HG02870 (cell line): ENCODE results near the gene SLC25A25.

Experiments used
- ATAC-seq: cut with Tn5 transposase; IDR thresholded peaks from one replicate; pipeline ENCODE4 v1.9.1; 2021; ENCODE audit warnings: mild to moderate bottlenecking, moderate library complexity; ENCODE audit not compliant: unreplicated experiment

SLC25A25 gene

DNA sequence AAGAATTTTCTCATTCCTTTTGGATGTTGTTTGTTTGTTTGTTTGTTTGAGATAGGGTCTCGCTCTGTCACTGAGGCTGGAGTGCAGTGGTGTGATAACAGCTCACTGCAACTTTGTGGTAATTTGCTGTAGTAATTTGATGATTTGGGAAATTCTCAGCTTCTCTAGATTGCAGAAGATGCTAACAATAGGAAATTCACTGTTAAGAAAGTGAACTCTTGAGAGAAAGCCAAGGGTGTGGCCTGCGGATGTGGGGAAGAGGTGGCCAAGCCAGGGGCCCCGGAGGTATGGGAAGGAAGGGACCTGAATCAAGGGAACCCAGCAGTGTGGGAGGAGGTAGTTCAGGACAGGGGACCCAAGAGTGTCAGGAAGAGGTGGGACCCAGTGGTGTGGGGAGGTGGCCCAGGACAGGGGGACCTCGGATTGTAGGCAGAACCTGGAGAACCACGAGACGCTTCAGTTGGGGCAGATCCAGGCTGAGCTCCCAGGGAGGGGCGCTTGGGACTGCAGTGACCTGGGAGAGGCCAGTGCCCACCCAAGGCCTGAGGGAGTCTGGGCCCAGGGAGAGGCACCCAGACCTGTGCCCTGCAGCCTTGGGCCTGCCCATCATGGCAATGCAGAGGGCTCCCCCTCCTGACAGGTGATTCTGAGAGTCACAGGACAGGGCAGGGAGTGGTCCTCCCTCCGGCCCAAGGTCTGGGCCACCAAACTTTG is 75.7 kb downstream of the SLC25A25 start:
- ATAC-seq = no peak

DNA sequence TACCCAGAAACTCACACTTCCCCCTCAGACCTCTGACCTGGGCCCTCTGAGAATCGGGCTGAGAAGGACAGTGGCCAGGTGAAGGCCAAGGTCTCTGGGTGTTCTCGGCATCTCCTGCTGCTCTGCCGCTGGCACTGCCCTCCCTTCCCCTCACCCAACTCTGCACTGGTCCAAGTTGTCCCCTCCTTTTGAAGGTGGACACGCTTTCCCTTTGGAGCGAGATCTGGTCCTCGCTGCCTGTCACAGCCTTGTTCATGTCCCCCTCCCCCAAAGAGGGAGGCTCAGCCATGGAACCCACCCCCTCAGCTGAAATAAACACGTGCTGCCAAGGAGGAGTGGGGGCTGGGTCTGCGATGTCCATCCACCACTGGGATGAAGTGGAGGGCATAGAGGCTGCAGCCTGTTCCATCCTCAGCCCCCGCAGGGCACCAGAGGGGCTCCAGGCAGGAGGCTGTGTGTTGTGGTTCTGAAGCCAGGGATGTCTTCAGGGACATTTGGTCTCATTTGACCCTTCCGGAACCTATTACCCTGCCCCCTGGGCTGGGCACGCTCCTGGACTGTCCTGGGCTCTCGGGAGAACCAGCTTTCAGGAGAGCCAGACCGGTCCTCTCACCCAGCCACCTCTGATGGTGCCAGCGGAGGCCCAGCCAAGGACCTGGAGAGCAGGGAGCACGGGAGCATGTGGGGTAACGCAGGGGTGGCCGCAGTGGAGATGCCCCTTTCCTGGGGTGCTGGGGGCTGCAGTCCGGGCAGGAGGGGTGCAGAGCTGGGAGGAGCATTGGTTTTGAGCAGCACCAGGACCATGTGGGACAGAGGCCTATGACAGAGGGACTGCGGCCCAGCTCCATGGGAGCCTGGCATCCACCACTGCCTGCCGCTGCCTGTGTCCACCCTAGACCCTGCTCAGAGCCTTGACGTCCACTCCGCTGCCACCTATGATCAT is 76.5 kb downstream of the SLC25A25 start:
- ATAC-seq = no peak

DNA sequence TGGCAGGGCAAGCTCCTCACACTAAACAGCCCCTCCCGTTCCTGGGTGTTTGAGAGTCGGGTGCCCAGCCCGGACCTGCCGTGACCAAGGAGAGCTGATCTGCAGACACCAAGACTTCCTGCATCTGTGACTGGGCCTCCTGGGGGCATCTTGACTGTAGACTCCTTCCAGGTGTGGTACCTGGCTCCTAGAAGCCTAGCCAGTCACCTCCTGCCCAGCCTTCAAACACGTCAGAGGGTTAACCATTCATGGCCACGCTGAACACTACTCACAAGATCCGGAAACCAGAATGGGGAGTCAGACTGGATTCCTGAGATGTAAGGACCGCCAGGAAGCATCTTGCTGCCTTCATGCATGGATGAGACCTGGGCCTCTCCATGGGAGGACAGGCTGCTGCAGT is 77.5 kb downstream of the SLC25A25 start:
- no peak for ATAC-seq

DNA sequence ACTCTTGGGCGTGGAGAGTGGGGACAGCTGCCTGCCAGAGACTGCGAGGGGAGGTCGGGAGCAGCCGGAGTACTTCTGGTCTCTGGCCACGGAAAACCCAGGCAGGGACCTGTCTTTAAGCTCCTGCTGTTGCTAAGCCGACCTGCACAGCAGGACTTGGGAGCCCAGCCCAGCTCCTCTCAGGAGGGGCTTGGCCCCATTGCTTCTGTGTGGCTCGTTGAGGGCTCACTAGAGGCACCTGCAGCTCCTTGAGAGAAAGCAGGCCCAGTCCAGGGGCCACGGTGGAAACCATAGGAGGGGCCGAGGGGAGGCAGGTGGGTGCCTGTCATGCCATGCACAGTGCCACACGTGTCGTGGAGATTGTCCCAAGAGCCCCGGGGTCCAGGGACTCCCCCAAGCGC is 77.9 kb downstream of the SLC25A25 start:
- ATAC-seq = no peak

DNA sequence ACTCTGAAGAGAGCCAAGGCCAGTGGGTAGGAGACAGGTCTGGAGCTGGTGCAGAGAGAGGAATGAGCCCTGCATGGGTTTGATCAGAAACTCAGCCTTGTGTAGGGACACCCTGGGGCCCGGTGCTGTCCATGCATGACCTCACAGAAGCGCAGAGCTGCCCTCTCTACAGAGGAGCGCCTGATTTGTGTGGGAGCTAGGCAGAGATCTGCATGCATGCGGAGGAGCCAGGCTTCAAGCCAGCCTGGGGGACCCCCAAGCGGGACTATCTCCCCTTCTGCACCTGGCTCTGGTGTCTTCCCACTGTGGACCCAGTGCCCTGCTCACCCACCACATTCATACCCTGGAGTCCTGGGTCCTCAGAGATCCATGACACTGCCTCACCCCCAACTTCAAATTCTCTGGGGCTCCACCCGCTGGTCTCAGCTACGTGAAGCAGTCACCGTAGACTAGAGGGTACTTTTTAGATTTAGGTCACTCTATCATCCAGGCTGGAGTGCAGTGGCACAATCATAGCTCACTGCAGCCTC is 78.6 kb downstream of the SLC25A25 start:
- no peak for ATAC-seq

DNA sequence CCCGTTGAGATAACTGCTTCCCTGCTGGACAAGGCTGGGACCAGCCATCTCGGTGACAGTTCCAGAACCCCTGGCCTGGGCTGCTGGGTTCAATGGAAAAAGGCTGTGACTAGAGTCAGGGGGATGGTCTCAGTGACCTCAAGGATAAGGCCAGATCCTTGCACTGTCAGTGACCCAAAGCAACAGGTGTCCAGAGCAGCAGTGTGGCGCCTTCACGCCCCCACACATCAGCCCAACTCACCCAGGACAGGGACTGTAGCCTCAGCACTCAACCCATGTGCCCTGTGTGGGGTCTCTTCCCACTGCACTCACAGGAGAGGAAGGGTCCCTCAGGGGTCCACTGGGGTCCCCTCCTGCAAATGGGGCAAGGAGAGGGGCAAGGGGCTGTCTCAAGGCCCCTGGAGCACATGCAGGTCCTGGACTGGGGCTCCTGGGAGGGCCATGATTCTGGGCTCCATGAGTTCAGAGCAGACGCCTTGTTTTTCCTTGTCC is 80.5 kb downstream of the SLC25A25 start:
- ATAC-seq = no peak

DNA sequence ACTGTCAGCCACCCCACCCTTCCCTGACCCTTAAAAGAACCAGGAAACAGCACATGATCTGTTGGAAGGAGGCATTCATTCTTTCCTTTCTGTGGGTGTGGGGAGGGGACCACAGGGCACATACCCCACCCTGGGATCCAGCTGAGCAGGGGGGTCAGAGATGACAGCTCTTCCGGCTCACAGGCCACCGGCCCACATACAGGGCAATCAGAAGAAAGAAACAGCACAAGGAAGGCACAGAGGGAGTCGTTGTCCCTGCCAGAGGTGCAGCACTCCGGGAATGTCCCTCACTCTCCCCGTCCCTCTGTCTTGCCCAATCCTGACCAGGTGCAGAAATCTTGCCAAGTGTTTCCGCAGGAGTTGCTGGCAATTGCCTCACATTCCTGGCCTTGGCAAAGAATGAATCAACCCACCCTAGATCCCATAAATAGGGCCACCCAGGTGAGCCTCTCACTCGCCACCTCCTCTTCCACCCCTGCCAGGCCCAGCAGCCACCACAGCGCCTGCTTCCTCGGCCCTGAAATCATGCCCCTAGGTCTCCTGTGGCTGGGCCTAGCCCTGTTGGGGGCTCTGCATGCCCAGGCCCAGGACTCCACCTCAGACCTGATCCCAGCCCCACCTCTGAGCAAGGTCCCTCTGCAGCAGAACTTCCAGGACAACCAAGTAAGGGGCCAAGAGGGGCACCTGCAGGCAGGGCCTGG is 81.1 kb downstream of the SLC25A25 start, which contains the start of gene LCN2:
Gene LCN2 (plus strand): TSS at position 453 of the 701 bp plus-strand sequence. CDS start 73 bp downstream, at position 526.
- no peak for ATAC-seq

DNA sequence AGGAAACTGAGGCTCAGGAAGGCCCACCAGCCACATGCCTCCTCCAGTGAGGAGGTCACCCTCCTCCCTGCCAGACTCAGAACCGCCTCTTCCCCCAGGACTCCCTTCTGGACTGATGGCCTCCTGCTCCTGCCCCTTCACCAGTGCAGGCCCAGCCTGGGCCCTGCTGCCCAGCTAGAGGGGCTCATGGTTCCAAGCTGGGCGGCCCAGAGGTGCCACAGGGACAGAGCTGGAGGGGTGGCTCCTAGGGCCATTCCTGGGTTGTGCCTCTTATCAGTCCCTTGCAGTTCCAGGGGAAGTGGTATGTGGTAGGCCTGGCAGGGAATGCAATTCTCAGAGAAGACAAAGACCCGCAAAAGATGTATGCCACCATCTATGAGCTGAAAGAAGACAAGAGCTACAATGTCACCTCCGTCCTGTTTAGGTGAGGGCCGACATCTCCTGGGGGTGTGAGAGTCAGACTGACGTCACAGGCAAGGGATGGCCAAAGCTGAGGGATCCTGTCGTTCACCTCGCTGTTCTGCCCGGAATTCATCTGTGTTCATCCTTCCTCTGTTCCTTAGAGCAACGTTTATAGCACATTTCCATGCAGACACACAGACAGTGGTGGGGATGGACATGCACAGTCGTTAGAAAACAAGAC is 82.0 kb downstream of the SLC25A25 start:
- no peak for ATAC-seq

DNA sequence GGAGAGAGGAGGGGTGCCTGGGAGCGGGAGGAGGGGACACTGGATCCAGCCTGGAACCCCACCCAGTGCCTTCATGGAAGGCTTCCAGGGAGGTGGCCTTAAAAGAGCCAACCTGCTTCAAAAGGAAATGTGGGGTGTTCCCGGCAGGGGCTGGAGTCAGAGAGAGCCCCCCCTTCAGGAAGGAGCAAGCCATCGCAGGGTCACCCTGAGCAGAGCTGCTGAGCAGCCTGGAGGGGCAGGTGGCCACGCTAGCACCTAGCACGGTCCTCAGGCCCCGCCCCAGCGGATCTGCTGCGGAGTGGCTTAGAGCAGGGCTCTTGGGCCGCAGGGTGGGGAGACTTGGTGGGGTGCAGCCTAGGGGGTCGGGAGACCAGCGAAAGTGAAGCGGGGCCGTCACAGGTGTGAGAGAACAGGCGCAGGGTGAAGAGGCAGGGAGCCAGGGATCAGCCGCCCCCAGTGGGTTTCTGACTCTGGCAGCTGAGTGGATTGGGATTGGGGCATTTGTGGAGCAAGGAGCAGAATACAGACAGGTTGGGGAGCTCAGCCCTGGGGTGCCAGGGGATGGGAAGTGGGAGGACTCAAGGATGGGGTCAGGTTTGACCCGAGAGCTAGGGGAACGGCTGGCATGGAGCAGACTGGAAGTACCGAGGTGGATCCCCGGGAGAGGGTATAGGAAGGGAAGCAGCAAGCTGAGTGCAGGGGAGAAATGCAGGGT is 82.7 kb downstream of the SLC25A25 start:
- ATAC-seq = no peak

DNA sequence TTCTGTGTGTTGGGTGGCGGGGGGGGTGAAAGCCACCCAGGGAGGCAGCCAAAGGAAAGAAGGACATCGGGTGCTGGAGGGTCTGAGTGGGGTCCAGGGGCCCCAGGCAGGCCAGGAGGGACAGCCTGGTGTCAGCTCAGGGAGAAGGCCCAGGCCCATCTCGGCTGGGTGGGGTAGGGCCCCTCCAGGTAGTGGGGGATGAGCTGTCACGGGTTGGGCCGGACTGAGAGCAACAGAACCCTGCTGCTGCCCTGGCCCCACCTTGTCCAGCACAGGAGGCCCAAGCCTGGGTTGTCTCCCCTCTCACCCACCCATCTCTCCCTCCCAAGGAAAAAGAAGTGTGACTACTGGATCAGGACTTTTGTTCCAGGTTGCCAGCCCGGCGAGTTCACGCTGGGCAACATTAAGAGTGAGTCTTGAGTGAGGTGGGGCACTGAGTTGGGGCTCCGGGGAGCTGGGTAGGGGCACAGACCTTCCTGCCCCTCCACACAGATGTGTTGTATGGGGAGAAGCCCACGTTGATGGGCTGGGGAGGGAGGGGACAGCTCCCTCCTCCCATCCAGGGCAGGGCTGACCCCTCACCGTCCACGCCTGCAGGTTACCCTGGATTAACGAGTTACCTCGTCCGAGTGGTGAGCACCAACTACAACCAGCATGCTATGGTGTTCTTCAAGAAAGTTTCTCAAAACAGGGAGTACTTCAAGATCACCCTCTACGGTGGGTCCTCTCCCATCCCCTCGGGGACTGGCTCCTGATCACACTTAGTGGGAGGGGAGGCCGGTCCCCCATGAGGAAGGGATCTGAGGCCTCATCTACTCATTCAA is 83.5 kb downstream of the SLC25A25 start:
- no peak for ATAC-seq

DNA sequence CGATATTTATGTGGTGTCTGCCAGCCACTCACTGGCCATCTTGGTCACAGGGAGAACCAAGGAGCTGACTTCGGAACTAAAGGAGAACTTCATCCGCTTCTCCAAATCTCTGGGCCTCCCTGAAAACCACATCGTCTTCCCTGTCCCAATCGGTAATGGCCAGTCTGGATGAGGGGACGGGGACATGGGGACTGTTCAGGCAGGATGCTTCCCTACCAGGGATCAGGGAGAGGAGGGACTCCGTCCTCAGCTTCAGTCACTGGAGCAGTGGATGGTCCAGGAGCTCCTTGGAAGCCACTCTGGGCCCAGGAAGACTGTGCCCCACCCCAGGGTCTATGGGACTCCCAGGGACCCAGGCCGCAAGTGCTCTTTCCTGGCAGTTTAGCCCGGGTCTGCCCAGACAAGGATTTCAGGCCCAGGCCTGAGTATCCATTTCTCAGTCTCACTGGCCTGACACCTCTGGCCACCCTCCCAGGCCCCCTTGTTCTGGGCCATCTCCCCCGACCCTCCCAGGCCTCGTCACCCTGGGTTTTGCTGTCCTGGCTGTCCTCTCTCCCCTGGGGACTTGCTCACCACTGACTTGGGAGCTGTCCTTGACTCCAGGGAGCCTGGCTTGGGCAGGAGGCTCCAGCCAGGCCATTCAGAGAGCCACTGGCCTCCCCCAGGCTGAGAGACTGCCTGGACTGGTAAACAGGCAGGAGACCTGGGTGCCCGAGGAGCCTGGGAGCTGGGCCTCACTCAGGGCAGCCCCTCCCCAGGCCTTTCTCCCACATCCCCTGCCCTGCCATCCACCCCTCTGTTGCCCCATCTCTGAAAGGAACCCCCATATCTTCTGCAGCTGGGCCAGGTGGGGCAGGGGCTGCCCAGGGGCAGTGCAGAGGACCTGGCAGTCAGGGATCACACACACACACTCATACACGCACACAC is 84.4 kb downstream of the SLC25A25 start:
- no peak for ATAC-seq

DNA sequence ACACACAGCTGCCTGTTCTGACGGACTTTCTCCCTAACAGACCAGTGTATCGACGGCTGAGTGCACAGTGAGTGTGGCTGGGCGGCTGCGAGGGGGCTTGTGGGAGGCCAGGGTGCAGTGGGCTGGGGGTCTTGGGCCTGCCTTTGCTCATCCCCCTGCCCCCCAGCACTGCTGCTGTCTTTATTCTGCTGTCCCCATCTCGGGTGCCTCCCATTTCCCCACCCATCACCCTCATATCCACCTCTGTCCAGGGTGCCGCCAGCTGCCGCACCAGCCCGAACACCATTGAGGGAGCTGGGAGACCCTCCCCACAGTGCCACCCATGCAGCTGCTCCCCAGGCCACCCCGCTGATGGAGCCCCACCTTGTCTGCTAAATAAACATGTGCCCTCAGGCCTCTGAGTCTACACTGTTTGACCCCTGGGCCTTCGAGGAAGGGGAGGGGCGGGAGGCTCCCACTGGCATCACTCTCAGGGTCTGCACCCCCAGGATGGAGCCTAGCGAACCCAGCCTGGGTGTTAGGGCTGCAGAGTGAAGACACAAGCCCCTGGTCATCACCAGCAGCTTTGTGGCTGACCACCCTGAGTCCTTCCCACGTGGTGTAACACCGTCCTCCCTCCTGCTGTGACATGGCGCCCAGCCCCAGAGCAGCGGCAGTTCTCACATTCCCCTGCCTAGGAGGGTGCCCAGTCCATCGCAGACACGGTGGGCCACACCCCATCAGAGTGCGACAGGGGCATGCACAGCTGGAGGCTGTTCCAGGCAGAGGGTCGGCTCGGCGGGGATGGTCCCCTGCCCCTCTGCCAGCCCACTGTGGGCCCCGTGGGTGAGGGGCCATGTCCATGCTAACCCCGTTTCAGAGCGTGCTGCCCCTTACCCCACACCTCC is 85.3 kb downstream of the SLC25A25 start:
- no peak for ATAC-seq

DNA sequence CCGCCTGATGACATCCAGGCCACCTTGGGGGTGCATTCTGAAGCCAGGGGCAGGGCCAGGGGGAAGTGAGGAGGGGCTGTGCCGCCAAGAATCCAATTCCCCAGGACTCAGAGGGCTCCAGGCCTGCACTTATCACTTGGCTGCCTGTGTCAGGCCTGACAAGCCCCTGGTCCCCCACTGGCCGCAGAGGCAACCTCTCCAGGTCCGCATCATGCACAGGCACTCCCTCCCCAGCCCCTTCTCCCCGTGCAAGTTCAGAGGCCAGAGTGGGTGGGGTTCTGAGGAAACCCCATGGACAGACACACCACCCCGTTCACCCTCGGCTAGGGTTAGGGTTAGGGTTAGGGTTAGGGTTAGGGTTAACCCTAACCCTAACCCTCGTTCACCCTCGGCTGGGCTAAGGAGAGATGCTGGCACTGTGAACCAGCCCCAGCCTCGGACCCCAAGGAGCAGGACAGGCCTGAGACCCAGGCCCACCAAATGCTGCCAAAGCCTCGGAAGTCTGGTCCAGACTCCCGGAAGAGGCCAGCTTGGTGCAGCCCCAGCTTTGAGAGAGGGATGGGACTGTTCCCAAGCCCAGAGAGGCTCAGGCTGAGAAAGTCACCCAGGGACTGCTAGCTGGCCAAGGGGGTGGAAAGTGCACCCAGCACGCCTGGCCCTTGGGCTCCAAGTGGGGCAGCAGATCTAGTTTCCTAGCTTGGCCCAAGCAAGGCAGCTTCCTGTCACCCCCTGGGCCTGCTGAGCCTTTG is 86.1 kb downstream of the SLC25A25 start:
- ATAC-seq = no peak

DNA sequence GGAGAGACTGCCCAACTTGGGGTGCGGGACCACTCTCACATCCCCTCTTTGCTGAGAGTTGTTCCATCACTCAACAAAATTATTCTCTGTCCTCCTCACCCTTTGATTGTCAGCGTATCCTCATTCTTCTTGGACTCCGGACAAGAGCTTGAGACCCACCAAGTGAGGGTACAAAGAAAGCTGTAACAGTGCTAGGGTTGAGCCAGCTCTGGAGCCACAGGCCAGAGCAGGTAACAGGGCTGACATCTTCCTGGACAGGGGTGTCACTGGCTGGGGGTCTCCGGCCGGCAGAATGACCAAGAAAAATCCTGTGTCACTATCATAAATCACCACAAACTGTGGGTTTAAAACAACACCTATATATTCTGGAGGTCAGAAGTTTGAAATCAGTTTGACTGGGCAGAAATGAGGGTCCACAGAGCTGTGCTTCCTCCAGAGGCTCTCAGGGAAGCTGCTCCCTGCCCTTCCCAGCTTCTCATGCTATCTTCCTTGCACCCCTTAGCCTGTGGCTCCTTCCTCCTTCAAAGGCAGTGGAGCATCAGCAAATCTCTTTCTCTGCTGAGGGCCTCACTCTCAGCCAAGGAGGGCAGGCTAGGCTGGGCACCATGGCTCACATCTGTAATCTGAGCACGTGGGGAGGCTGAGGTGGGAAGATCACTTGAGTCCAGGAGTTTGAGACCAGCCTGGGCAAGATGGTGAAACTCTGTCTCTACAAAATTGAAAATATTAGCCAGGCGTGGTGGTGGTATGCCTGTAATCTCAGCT is 87.9 kb downstream of the SLC25A25 start:
- no peak for ATAC-seq
